ENCODE measurements around the gene P3H2.

GRCh38 chr3:189954733-189955665 lies 165.7 kb downstream of the P3H2 start:
- TF ChIP-seq TAF1 (IDR thresholded peaks at IDR 0.05; ENCODE audit: low read depth, low read length) (no peak), POLR2AphosphoS5 (IDR thresholded peaks at IDR 0.05; ENCODE audit: low read depth, low read length) (no peak), POLR2A (IDR thresholded peaks at IDR 0.05; ENCODE audit: low read depth, low read length) (no peak), SPI1 (IDR thresholded peaks at IDR 0.05; ENCODE audit: low read depth, low read length) (no peak), PAX5 (IDR thresholded peaks at IDR 0.05; ENCODE audit: insufficient read depth, low read length, severe bottlenecking) (no peak), POU2F2 (IDR thresholded peaks at IDR 0.05; ENCODE audit: low read depth, low read length) (no peak)
